Measurements from ENCODE around the gene TMEM125.

TMEM125 gene

DNA sequence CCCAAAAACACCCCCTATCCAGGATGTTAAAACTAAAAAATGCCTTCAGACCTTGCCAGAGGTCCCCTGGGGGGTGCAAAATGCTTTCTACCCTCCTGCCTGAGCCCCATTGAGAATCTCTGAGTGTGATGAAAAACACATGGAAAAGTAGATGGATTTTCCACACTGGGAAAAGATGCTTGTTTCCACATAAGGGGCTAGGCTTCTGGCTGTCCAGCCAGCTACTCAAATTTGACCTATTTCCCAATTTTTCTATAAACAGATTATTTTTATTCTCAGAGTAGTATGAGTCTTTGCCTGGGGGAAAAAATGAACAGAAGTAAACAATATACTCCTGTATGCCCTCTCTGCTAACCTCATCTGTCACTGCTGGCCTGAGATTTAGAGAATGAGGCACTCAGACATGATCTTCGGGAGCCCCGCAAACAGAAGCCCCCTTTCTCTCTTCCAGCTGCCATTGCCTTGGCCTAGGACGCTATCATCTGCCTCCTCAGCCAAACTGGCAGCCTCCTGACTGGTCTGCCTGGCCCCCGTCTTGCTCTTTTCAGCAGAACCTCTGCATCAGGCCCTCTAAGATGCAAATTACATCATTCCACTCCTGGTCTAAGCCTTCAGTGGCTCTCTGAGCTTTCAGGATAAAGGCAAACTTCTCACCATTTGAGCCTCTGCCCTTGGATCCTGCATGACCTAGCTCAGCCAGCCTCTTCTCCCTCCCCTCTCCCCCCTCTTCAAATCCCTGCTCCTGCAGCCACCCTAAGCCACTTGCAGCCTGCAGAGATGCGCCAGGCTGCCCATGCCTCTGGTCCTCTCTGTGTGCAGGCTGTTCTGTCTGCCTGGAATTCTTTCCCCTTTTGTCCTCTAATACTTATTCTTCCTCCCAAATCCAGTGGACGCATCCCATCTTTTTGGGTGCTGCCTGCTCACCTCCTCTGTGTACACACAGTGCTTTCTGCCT, 39.7 kb upstream of the TMEM125 start:
- H3K4me3 ChIP-seq (replicated peaks; ENCODE audit: insufficient read depth, low read length), result no peak overlapping the region
- H3K27me3 ChIP-seq (ENCODE audit: insufficient read depth, poor library complexity, severe bottlenecking), result no peaks in the 10 kb centered on the region
- DNase-seq (ENCODE audit: low read depth in 1 of 2, low spot score in 1 of 2), result no peak
- TF ChIP-seq, protein P1, sequence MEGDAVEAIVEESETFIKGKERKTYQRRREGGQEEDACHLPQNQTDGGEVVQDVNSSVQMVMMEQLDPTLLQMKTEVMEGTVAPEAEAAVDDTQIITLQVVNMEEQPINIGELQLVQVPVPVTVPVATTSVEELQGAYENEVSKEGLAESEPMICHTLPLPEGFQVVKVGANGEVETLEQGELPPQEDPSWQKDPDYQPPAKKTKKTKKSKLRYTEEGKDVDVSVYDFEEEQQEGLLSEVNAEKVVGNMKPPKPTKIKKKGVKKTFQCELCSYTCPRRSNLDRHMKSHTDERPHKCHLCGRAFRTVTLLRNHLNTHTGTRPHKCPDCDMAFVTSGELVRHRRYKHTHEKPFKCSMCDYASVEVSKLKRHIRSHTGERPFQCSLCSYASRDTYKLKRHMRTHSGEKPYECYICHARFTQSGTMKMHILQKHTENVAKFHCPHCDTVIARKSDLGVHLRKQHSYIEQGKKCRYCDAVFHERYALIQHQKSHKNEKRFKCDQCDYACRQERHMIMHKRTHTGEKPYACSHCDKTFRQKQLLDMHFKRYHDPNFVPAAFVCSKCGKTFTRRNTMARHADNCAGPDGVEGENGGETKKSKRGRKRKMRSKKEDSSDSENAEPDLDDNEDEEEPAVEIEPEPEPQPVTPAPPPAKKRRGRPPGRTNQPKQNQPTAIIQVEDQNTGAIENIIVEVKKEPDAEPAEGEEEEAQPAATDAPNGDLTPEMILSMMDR (IDR thresholded peaks at IDR 0.05; ENCODE audit: insufficient read depth, low read length), result no peak
- TF ChIP-seq SPI1 (IDR thresholded peaks at IDR 0.05; ENCODE audit: borderline replicate concordance, low read depth) (no peak), GABPA (IDR thresholded peaks at IDR 0.05; ENCODE audit: low read depth) (no peak), POLR2AphosphoS5 (IDR thresholded peaks at IDR 0.05; ENCODE audit: low read depth) (no peak)
- TF ChIP-seq, protein P2, sequence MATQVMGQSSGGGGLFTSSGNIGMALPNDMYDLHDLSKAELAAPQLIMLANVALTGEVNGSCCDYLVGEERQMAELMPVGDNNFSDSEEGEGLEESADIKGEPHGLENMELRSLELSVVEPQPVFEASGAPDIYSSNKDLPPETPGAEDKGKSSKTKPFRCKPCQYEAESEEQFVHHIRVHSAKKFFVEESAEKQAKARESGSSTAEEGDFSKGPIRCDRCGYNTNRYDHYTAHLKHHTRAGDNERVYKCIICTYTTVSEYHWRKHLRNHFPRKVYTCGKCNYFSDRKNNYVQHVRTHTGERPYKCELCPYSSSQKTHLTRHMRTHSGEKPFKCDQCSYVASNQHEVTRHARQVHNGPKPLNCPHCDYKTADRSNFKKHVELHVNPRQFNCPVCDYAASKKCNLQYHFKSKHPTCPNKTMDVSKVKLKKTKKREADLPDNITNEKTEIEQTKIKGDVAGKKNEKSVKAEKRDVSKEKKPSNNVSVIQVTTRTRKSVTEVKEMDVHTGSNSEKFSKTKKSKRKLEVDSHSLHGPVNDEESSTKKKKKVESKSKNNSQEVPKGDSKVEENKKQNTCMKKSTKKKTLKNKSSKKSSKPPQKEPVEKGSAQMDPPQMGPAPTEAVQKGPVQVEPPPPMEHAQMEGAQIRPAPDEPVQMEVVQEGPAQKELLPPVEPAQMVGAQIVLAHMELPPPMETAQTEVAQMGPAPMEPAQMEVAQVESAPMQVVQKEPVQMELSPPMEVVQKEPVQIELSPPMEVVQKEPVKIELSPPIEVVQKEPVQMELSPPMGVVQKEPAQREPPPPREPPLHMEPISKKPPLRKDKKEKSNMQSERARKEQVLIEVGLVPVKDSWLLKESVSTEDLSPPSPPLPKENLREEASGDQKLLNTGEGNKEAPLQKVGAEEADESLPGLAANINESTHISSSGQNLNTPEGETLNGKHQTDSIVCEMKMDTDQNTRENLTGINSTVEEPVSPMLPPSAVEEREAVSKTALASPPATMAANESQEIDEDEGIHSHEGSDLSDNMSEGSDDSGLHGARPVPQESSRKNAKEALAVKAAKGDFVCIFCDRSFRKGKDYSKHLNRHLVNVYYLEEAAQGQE (IDR thresholded peaks at IDR 0.05; ENCODE audit: insufficient replicate concordance, low read depth), result no peak
- H3K27ac ChIP-seq (replicated peaks), result no peak overlapping the region

DNA sequence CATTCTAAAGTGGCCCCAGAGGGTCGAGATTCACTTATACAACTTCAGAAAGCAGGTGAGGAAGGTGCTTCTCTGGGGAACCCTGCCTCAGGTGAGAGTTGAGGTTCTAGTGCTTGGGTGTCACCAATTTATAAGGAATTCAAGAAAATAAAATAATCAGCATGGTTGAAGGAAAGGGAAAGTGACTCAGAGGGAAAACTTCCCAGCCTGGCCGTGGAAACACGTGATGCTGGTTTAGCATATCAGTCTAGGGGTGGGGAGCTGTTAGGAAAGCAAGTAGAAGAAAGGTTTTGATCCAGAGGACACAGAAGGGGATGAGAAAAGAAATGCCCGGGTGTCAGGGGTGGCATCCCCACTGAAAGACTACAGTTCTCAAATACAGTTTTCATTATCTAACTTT, 37.7 kb upstream of the TMEM125 start:
- no peak for DNase-seq (ENCODE audit: low read depth in 1 of 2, low spot score in 1 of 2)
- no peaks in the 10 kb centered on the region for H3K27me3 ChIP-seq (ENCODE audit: insufficient read depth, poor library complexity, severe bottlenecking)
- TF ChIP-seq, protein P2 (IDR thresholded peaks at IDR 0.05; ENCODE audit: insufficient replicate concordance, low read depth), result no peak
- no peak for TF ChIP-seq GABPA (IDR thresholded peaks at IDR 0.05; ENCODE audit: low read depth)
- no peak for TF ChIP-seq POLR2AphosphoS5 (IDR thresholded peaks at IDR 0.05; ENCODE audit: low read depth)
- H3K27ac ChIP-seq (replicated peaks), result no peak overlapping the region
- no peak overlapping the region for H3K4me3 ChIP-seq (replicated peaks; ENCODE audit: insufficient read depth, low read length)

DNA sequence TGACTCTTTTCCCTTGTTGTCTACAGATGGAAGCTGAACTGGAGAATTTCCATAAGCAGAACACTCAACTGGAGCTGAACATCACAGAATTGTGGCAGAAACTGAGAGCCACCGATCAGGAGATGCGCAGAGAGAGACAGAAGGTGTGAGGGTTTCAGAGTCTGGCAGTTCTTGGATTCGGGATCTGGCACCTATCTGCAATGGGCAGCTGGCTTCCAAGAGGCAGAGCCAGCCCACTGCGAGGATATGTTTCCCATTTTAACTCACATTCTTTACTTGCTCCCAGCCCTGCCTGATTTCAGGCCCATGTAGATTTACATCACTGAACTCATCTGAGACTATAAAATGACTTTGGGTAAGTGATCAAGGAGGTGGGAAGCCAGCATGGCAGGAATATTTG, 37.3 kb upstream of the TMEM125 start:
- H3K4me3 ChIP-seq (replicated peaks; ENCODE audit: insufficient read depth, low read length), result no peak overlapping the region
- TF ChIP-seq, protein P2 (IDR thresholded peaks at IDR 0.05; ENCODE audit: insufficient replicate concordance, low read depth), result no peak
- TF ChIP-seq, protein P1 (IDR thresholded peaks at IDR 0.05; ENCODE audit: insufficient read depth, low read length), result no peak
- TF ChIP-seq SPI1 (IDR thresholded peaks at IDR 0.05; ENCODE audit: borderline replicate concordance, low read depth), result no peak
- TF ChIP-seq GABPA (IDR thresholded peaks at IDR 0.05; ENCODE audit: low read depth), result no peak
- TF ChIP-seq POLR2AphosphoS5 (IDR thresholded peaks at IDR 0.05; ENCODE audit: low read depth), result no peak
- H3K27ac ChIP-seq (replicated peaks), result no peak overlapping the region
- no peaks in the 10 kb centered on the region for H3K27me3 ChIP-seq (ENCODE audit: insufficient read depth, poor library complexity, severe bottlenecking)
- DNase-seq (ENCODE audit: low read depth in 1 of 2, low spot score in 1 of 2), result no peak
